ENCODE results near the gene ZNF408. TPM values are rescaled to one million over a fixed set of nuclear protein-coding genes. Genes with fewer than 3 reads are reported as not detected.
"Not testable (repeated sequence)": the region's sequence is repeated elsewhere in the genome, so short reads cannot be mapped to it uniquely, and the experiment has no call there.

Gene ZNF408
- total and polyA plus RNA-seq, 10 donors: 4.7 to 17.4 (median 10.1) TPM

- Histone ChIP-seq H3K4me3 (no peak overlapping the region), H3K27me3 (replicated peaks in 1 of 7) (no peaks in the 10 kb centered on the region), H3K9me3 (no peaks in the 10 kb centered on the region), H3K4me1 (no peaks in the 10 kb centered on the region), H3K27ac (peak overlapping the region in 7 of 8 donors; percentile 36 to 70 (median 46)), H3K36me3 (peaks cover 0 to 38% (median 17%) of the 10 kb centered on the region in 6 donors)
- WGBS, 5 donors: 65 to 87% (median 80%) methylated on average over 9 to 10 of the region's 10 CpGs
- intact Hi-C loops (cut with DNase I; ENCODE audit: low total_unique reads): no loop called here
- TF ChIP-seq CTCF (IDR thresholded peaks at IDR 0.05 in 8 of 11, conservative IDR thresholded peaks at IDR 0.05 in 3 of 11) (no peak), POLR2AphosphoS5 (IDR thresholded peaks at IDR 0.05) (peak in 1 of 3 donors; percentile 24), POLR2A (IDR thresholded peaks at IDR 0.05) (no peak)
- no peak for DNase-seq
Observed at GRCh38 chr11:46710821-46711269, 10.0 kb downstream of the ZNF408 start.

GRCh38 chr11:46711303-46711702, 10.5 kb downstream of the ZNF408 start:
- Histone ChIP-seq H3K27ac (peak overlapping the region in 7 of 8 donors; percentile 36 to 70 (median 46)), H3K9me3 (no peaks in the 10 kb centered on the region), H3K36me3 (peaks cover 0 to 34% (median 13%) of the 10 kb centered on the region in 6 donors), H3K4me1 (no peaks in the 10 kb centered on the region), H3K27me3 (replicated peaks in 1 of 7) (no peaks in the 10 kb centered on the region), H3K4me3 (no peak overlapping the region)
- intact Hi-C loops (cut with DNase I; ENCODE audit: low total_unique reads): no loop called here
- 66 to 92% (median 82%) methylated on average over 5 of the region's 5 CpGs for WGBS, 5 donors
- TF ChIP-seq POLR2AphosphoS5 (IDR thresholded peaks at IDR 0.05): no peak
- no peak for DNase-seq

GRCh38 chr11:46712874-46713576, 12.2 kb downstream of the ZNF408 start:
- no peak for TF ChIP-seq POLR2AphosphoS5 (IDR thresholded peaks at IDR 0.05)
- no peak for TF ChIP-seq POLR2A (IDR thresholded peaks at IDR 0.05)
- no peak for TF ChIP-seq CTCF (IDR thresholded peaks at IDR 0.05 in 8 of 11, conservative IDR thresholded peaks at IDR 0.05 in 3 of 11)
- no peak overlapping the region for H3K27ac ChIP-seq
- H3K4me3 ChIP-seq: no peak overlapping the region
- DNase-seq: no peak
- intact Hi-C loops (cut with DNase I; ENCODE audit: low total_unique reads): no loop called here
- H3K4me1 ChIP-seq: peaks cover 0 to 2% (median 0%) of the 10 kb centered on the region in 6 donors
- H3K36me3 ChIP-seq: peaks cover 0 to 17% (median 0%) of the 10 kb centered on the region in 6 donors
- no peaks in the 10 kb centered on the region for H3K27me3 ChIP-seq (replicated peaks in 1 of 7)
- 90 to 95% (median 92%) methylated on average over 7 of the region's 7 CpGs for WGBS, 5 donors
- no peaks in the 10 kb centered on the region for H3K9me3 ChIP-seq

- not testable (repeated sequence) for H3K27me3 ChIP-seq (replicated peaks in 1 of 7)
- 93 to 97% (median 95%) methylated on average over 2 of the region's 2 CpGs for WGBS, 5 donors
Observed at GRCh38 chr11:46717825-46718154, 17.0 kb downstream of the ZNF408 start.

GRCh38 chr11:46718155-46719019, 17.6 kb downstream of the ZNF408 start:
- Histone ChIP-seq H3K9me3 (no peaks in the 10 kb centered on the region), H3K4me3 (no peak overlapping the region), H3K27me3 (replicated peaks in 1 of 7) (no peaks in the 10 kb centered on the region), H3K27ac (peak overlapping the region in 1 of 8 donors; percentile 23), H3K36me3 (no peaks in the 10 kb centered on the region), H3K4me1 (peaks cover 0 to 6% (median 0%) of the 10 kb centered on the region in 6 donors)
- intact Hi-C loops (cut with DNase I; ENCODE audit: low total_unique reads): no loop called here
- WGBS, 5 donors: 81 to 86% (median 84%) methylated on average over 11 of the region's 11 CpGs
- no peak for DNase-seq
- no peak for TF ChIP-seq POLR2AphosphoS5 (IDR thresholded peaks at IDR 0.05)
- no peak for TF ChIP-seq CTCF (IDR thresholded peaks at IDR 0.05 in 8 of 11, conservative IDR thresholded peaks at IDR 0.05 in 3 of 11)
- TF ChIP-seq POLR2A (IDR thresholded peaks at IDR 0.05): no peak

More at GRCh38 chr11:46717825-46718154, 17.0 kb downstream of the ZNF408 start:
- DNase-seq; H3K4me3 ChIP-seq; H3K36me3 ChIP-seq; H3K9me3 ChIP-seq; H3K4me1 ChIP-seq; intact Hi-C loops (cut with DNase I; ENCODE audit: low total_unique reads): not testable (repeated sequence)
- H3K27ac ChIP-seq: peak overlapping the region in 1 of 8 donors; percentile 23

Measured in spleen (tissue), 11 donors.